Progenitor cell of endocrine pancreas (in vitro differentiated cells): ENCODE data around the gene FOXP2. TPM values are rescaled to one million over a fixed set of nuclear protein-coding genes. Genes with fewer than 3 reads are reported as not detected.

Source experiments
- DNase-seq: peaks from one replicate; pipeline ENCODE4 v3.0.0; 2021; ENCODE audit warnings: low spot score; ENCODE audit not compliant: unreplicated experiment
- H3K27ac Mint-ChIP-seq: 2 replicates; pipeline ENCODE4 v1.8.0; 2021; ENCODE audit warnings: mild to moderate bottlenecking, moderate library complexity, mixed read lengths
- H3K27me3 Mint-ChIP-seq: 2 replicates; pipeline ENCODE4 v1.8.0; 2021; ENCODE audit warnings: mixed read lengths
- H3K36me3 Mint-ChIP-seq: 2 replicates; pipeline ENCODE4 v1.8.0; 2022; ENCODE audit warnings: mixed read lengths; ENCODE audit not compliant: insufficient read depth
- H3K4me1 Mint-ChIP-seq: 2 replicates; pipeline ENCODE4 v1.8.0; 2021; ENCODE audit warnings: low read depth, mixed read lengths
- H3K4me3 Mint-ChIP-seq: 2 replicates; pipeline ENCODE4 v1.8.0; 2021; ENCODE audit warnings: low read depth, mild to moderate bottlenecking, moderate library complexity, mixed read lengths
- H3K9me3 Mint-ChIP-seq: 2 replicates; pipeline ENCODE4 v1.8.0; 2021; ENCODE audit warnings: low read depth, mixed read lengths
- CTCF ChIP-seq: fragments of 200-600 bp; sonication (generic); IDR thresholded peaks from one replicate; pipeline ENCODE4 v1.5.0; 2021; ENCODE audit warnings: antibody characterized with exemption, mild to moderate bottlenecking; ENCODE audit not compliant: unreplicated experiment
- total RNA-seq: library from RNA; stranded (reverse); gene quantifications from 2 replicates; pipeline ENCODE4 v1.2.1, GENCODE V29; 2021

FOXP2 gene
- total RNA-seq, 1 donor from 2014 or later, result 5.8 TPM

GRCh38 chr7:114688443-114689055 lies 273.9 kb downstream of the FOXP2 start:
- H3K4me1 Mint-ChIP-seq, result no peaks in the 10 kb centered on the region
- H3K27me3 Mint-ChIP-seq, result no peaks in the 10 kb centered on the region
- no peak for TF ChIP-seq CTCF
- no peaks in the 10 kb centered on the region for H3K36me3 Mint-ChIP-seq
- no peak overlapping the region for H3K27ac Mint-ChIP-seq
- H3K4me3 Mint-ChIP-seq, result no peak overlapping the region
- no peak for DNase-seq
- H3K9me3 Mint-ChIP-seq, result no peaks in the 10 kb centered on the region

DNA sequence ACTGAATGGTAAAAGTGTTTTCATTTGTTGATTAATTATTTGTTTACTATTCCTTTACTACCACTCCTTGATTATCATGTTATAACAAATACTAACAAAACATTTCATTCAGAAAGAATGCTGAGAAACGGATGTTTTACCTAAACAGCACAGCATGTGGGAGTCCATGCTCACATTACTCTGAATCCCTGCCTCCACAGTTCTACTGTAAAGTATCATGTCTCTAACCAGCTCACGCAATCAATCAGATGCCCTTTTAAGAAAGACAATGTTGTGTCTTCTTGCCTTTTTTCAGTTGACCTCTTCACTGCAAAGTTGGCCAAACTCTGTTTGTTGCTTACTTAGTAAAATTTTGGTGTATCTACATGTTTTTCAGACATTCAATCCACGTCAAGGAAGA lies 274.8 kb downstream of the FOXP2 start:
- Mint-ChIP-seq H3K4me3 (no peak overlapping the region), H3K36me3 (no peaks in the 10 kb centered on the region), H3K9me3 (no peaks in the 10 kb centered on the region), H3K27ac (no peak overlapping the region), H3K27me3 (no peaks in the 10 kb centered on the region), H3K4me1 (no peaks in the 10 kb centered on the region)
- no peak for DNase-seq
- TF ChIP-seq CTCF, result no peak

GRCh38 chr7:114691605-114692004 lies 277.0 kb downstream of the FOXP2 start:
- Mint-ChIP-seq H3K27me3 (no peaks in the 10 kb centered on the region), H3K4me1 (no peaks in the 10 kb centered on the region), H3K27ac (no peak overlapping the region), H3K4me3 (no peak overlapping the region), H3K36me3 (no peaks in the 10 kb centered on the region), H3K9me3 (no peaks in the 10 kb centered on the region)
- TF ChIP-seq CTCF, result no peak
- DNase-seq, result no peak

GRCh38 chr7:114695182-114695581 lies 280.6 kb downstream of the FOXP2 start:
- H3K36me3 Mint-ChIP-seq, result no peaks in the 10 kb centered on the region
- no peaks in the 10 kb centered on the region for H3K9me3 Mint-ChIP-seq
- no peak for DNase-seq
- no peak overlapping the region for H3K27ac Mint-ChIP-seq
- TF ChIP-seq CTCF, result no peak
- H3K4me3 Mint-ChIP-seq, result no peak overlapping the region
- peaks cover 2% of the 10 kb centered on the region for H3K4me1 Mint-ChIP-seq
- H3K27me3 Mint-ChIP-seq, result no peaks in the 10 kb centered on the region

- no peaks in the 10 kb centered on the region for H3K9me3 Mint-ChIP-seq
These were observed 285.8 kb downstream of the FOXP2 start for GRCh38 chr7:114700247-114700928.

More at GRCh38 chr7:114700247-114700928, 285.8 kb downstream of the FOXP2 start:
- Mint-ChIP-seq H3K27ac (no peak overlapping the region), H3K36me3 (no peaks in the 10 kb centered on the region), H3K4me1 (peaks cover 4% of the 10 kb centered on the region), H3K4me3 (no peak overlapping the region), H3K27me3 (no peaks in the 10 kb centered on the region)
- no peak for DNase-seq
- TF ChIP-seq CTCF, result no peak
